ENCODE data around the gene TTC7B.

GRCh38 chr14:90791486-90791885 is 24.7 kb downstream of the TTC7B start:
- TF ChIP-seq CTCF (IDR thresholded peaks at IDR 0.05), result no peak
- no peak for TF ChIP-seq POLR2A (IDR thresholded peaks at IDR 0.05)
- no peak for TF ChIP-seq POLR2AphosphoS5 (IDR thresholded peaks at IDR 0.05)
- TF ChIP-seq EP300 (IDR thresholded peaks at IDR 0.05), result no peak
